T-helper 22 cell (primary cell): Measurements from ENCODE around the gene FDX1.

Experiments used
- DNase-seq: peaks from one replicate; pipeline ENCODE4 v3.0.0-alpha.2; 2020; ENCODE audit warnings: low read depth

The FDX1 gene

GRCh38 chr11:110509472-110509871, 79.7 kb downstream of the FDX1 start:
- no peak for DNase-seq

DNA sequence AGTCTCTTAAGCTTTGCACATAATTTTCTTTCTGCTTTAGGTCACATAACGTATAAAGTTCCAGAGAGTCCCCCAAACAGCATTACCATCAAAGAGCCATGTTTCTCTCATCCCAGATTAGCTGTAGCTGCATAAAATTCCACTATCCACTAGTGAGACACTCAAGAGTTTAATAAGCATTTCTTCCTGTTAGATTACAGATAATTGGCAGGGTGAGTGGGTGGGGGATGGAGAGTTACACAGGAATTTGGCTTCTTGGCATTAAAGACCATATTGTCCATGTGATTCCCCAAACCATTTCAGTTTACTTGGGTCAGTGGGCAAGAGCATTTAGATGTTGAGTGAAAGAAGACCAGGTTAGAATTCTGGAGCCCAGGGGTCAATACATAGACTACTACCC, 82.3 kb downstream of the FDX1 start:
- DNase-seq = no peak

GRCh38 chr11:110513259-110513801, 83.6 kb downstream of the FDX1 start:
- DNase-seq = no peak

DNA sequence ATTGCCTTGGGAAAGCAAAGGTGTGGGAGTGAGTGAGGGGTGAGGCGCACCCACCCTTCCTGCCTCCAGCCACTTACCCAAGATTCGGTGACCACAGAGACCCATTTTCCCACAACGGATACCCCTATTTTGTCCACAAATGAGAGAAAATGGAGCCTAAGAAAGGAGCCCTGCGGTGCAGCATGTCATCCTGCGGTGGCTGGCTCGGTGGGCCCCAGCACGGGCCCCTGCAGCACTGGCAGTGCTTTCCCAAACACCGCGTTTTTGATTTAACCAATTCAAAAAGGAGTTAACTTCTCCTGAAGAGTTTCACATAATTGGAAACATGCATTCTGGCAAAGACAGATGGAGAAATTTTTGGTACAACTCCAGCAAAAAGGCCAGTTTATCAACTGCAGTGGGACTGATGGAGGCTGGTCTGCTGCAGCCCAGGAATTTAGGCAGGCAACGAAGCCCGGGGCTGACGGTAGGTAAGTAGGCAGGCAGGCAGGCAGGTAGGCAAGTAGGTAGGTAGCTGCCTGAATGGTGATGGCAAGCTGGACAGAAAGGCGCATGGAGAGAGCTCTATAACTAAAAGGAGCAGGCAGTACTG, 84.2 kb downstream of the FDX1 start:
- DNase-seq = no peak
